Testis (tissue), 2 donors: ENCODE data around the gene SLC25A30.

Experiments used
- POLR2A ChIP-seq: fragments of 450-650 bp; IDR thresholded peaks from one replicate; pipeline ENCODE4 v1.6.1; 2017; ENCODE audit warnings: antibody characterized with exemption, mild to moderate bottlenecking, moderate library complexity
- TF ChIP-seq, protein P1 (sequence below), 3 experiments: fragments of 450-650 bp in 2 of 3; fragments of 200-600 bp in 1 of 3; sonication (generic) in 1 of 3; IDR thresholded peaks; one replicate each; pipeline ENCODE4 v1.5.1; 2016 to 2019; ENCODE audit warnings: antibody characterized with exemption in 3 of 3, mild to moderate bottlenecking in 2 of 3, moderate library complexity in 1 of 3

DNA sequence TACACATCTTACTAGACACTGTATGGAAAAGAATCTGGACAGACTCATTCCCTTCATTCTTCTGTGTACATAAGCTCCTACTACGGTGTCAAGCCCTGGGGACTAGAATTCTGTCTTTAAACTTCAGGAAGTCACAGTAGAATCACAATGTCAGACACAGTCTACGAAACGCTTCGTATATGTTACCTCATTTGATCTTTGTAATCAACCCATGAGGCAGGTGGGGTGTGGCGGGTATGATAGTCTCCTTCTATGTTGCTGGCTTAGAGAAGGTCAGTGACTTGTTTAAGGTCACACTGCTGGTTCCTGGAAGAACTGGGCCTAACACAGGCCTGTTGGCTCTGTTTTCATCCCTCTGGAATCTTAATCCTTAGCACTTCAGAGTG, 45.0 kb downstream of the SLC25A30 start:
- TF ChIP-seq, protein P1, sequence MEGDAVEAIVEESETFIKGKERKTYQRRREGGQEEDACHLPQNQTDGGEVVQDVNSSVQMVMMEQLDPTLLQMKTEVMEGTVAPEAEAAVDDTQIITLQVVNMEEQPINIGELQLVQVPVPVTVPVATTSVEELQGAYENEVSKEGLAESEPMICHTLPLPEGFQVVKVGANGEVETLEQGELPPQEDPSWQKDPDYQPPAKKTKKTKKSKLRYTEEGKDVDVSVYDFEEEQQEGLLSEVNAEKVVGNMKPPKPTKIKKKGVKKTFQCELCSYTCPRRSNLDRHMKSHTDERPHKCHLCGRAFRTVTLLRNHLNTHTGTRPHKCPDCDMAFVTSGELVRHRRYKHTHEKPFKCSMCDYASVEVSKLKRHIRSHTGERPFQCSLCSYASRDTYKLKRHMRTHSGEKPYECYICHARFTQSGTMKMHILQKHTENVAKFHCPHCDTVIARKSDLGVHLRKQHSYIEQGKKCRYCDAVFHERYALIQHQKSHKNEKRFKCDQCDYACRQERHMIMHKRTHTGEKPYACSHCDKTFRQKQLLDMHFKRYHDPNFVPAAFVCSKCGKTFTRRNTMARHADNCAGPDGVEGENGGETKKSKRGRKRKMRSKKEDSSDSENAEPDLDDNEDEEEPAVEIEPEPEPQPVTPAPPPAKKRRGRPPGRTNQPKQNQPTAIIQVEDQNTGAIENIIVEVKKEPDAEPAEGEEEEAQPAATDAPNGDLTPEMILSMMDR (IDR thresholded peaks at IDR 0.05), result no peak
- no peak for TF ChIP-seq POLR2A
